H7 (cell line): ENCODE results near the gene MIGA2. TPM values are rescaled to one million over a fixed set of nuclear protein-coding genes. Genes with fewer than 3 reads are reported as not detected.
A peak's percentile ranks its signal among the peaks of the same experiment; 100 is the strongest.

Source experiments
- DNase-seq: peaks from one replicate; pipeline ENCODE4 v3.0.0; 2012
- H3K27me3 ChIP-seq: 2 replicates; pipeline ENCODE4 v1.6.0; 2011; ENCODE audit warnings: mild to moderate bottlenecking, low read length; ENCODE audit not compliant: control insufficient read depth, insufficient read depth
- H3K36me3 ChIP-seq: replicated peaks from 2 replicates; pipeline ENCODE4 v1.5.1; 2011; ENCODE audit warnings: low read length; ENCODE audit not compliant: control insufficient read depth, insufficient read depth
- H3K4me3 ChIP-seq: 2 replicates; pipeline ENCODE4 v1.5.1; 2011; ENCODE audit warnings: low read depth, mild to moderate bottlenecking, control low read depth, low read length, moderate library complexity; ENCODE audit not compliant: insufficient read depth
- total RNA-seq: library from RNA; depleted of rRNA; stranded (reverse); fragments of >200 nt; shearing (Covaris generic); gene quantifications from 2 replicates; pipeline ENCODE4 v1.2.3, GENCODE V29; 2014

Gene MIGA2
- total RNA-seq, 1 experiment from 2014 or later, result 26.4 TPM

- no peak for DNase-seq
Observed at GRCh38 chr9:129037767-129038098, 1.3 kb downstream of the MIGA2 start.

GRCh38 chr9:129038109-129038852 lies 1.9 kb downstream of the MIGA2 start:
- Histone ChIP-seq H3K4me3 (no peak overlapping the region), H3K36me3 (peaks cover 5% of the 10 kb centered on the region), H3K27me3 (no peaks in the 10 kb centered on the region)
- DNase-seq, result peak; percentile 25

More at GRCh38 chr9:129037767-129038098, 1.3 kb downstream of the MIGA2 start:
- H3K27me3 ChIP-seq, result no peaks in the 10 kb centered on the region
- no peak overlapping the region for H3K4me3 ChIP-seq
- H3K36me3 ChIP-seq, result peaks cover 5% of the 10 kb centered on the region

GRCh38 chr9:129040113-129040643 lies 3.8 kb downstream of the MIGA2 start:
- Histone ChIP-seq H3K36me3 (peaks cover 5% of the 10 kb centered on the region), H3K27me3 (no peaks in the 10 kb centered on the region), H3K4me3 (no peak overlapping the region)
- DNase-seq, result peak; percentile 22

- Histone ChIP-seq H3K36me3 (peaks cover 5% of the 10 kb centered on the region), H3K27me3 (no peaks in the 10 kb centered on the region), H3K4me3 (no peak overlapping the region)
- DNase-seq, result peak; percentile 26
Observed at GRCh38 chr9:129042016-129042415, 5.6 kb downstream of the MIGA2 start.

- Histone ChIP-seq H3K27me3 (no peaks in the 10 kb centered on the region), H3K36me3 (peaks cover 8% of the 10 kb centered on the region), H3K4me3 (no peak overlapping the region)
- DNase-seq, result peak; percentile 20
Observed at GRCh38 chr9:129052592-129052991, 16.2 kb downstream of the MIGA2 start.

GRCh38 chr9:129053020-129053419 lies 16.6 kb downstream of the MIGA2 start:
- Histone ChIP-seq H3K36me3 (peaks cover 8% of the 10 kb centered on the region), H3K27me3 (no peaks in the 10 kb centered on the region), H3K4me3 (no peak overlapping the region)
- no peak for DNase-seq

GRCh38 chr9:129054163-129054851 lies 17.9 kb downstream of the MIGA2 start:
- no peak for DNase-seq
- H3K4me3 ChIP-seq, result no peak overlapping the region
- H3K27me3 ChIP-seq, result no peaks in the 10 kb centered on the region
- peaks cover 4% of the 10 kb centered on the region for H3K36me3 ChIP-seq

GRCh38 chr9:129058965-129059795 lies 22.8 kb downstream of the MIGA2 start:
- Histone ChIP-seq H3K36me3 (peaks cover 11% of the 10 kb centered on the region), H3K4me3 (no peak overlapping the region), H3K27me3 (no peaks in the 10 kb centered on the region)
- no peak for DNase-seq

GRCh38 chr9:129059796-129060785 lies 23.7 kb downstream of the MIGA2 start:
- H3K27me3 ChIP-seq, result no peaks in the 10 kb centered on the region
- H3K4me3 ChIP-seq, result no peak overlapping the region
- peaks cover 13% of the 10 kb centered on the region for H3K36me3 ChIP-seq
- DNase-seq, result no peak

GRCh38 chr9:129060991-129061390 lies 24.6 kb downstream of the MIGA2 start:
- DNase-seq, result no peak
- Histone ChIP-seq H3K4me3 (no peak overlapping the region), H3K27me3 (no peaks in the 10 kb centered on the region), H3K36me3 (peaks cover 13% of the 10 kb centered on the region)

- Histone ChIP-seq H3K27me3 (no peaks in the 10 kb centered on the region), H3K36me3 (peaks cover 17% of the 10 kb centered on the region), H3K4me3 (no peak overlapping the region)
- DNase-seq, result no peak
Observed at GRCh38 chr9:129063061-129063460, 26.6 kb downstream of the MIGA2 start.

- Histone ChIP-seq H3K36me3 (peaks cover 19% of the 10 kb centered on the region), H3K4me3 (no peak overlapping the region), H3K27me3 (no peaks in the 10 kb centered on the region)
- no peak for DNase-seq
Observed at GRCh38 chr9:129064499-129064908, 28.1 kb downstream of the MIGA2 start.

- DNase-seq, result no peak
- H3K36me3 ChIP-seq, result peaks cover 14% of the 10 kb centered on the region
- no peak overlapping the region for H3K4me3 ChIP-seq
- no peaks in the 10 kb centered on the region for H3K27me3 ChIP-seq
Observed at GRCh38 chr9:129068110-129068509, 31.7 kb downstream of the MIGA2 start.
